Stomach (tissue), 9 donors: ENCODE data around the gene OR2D2. TPM values are rescaled to one million over a fixed set of nuclear protein-coding genes. Genes with fewer than 3 reads are reported as not detected.

Source experiments
- DNase-seq, 2 donors: peaks; one replicate each; pipeline versions ENCODE4 v3.0.0 to v3.0.0-alpha.2; 2013 to 2019
- H3K27ac ChIP-seq, 5 donors: fragments of 200-600 bp in 4 of 5; sonication (generic) in 4 of 5; one replicate each; pipeline ENCODE4 v1.5.1; 2013 to 2019; ENCODE audit warnings: mild to moderate bottlenecking in 1 of 5, moderate library complexity in 1 of 5
- H3K27me3 ChIP-seq, 3 donors: fragments of 200-600 bp; sonication (generic); one replicate each; pipeline ENCODE4 v1.5.1; 2017 to 2019; ENCODE audit warnings: mixed run types in 1 of 3
- H3K36me3 ChIP-seq, 4 donors: fragments of 200-600 bp; sonication (generic); 1 replicate in 3 of 4; 2 replicates in 1 of 4; pipeline ENCODE4 v1.5.1; 2016 to 2019
- H3K4me1 ChIP-seq, 4 donors: fragments of 200-600 bp; sonication (generic); one replicate each; pipeline ENCODE4 v1.5.1; 2016 to 2019
- H3K4me3 ChIP-seq, 4 donors: fragments of 200-600 bp; sonication (generic) in 3 of 4; one replicate each; pipeline ENCODE4 v1.5.1; 2016 to 2019; ENCODE audit warnings: mild to moderate bottlenecking in 1 of 4
- H3K9me3 ChIP-seq, 4 donors: fragments of 200-600 bp; sonication (generic); one replicate each; pipeline ENCODE4 v1.5.1; 2016 to 2019
- EP300 ChIP-seq: sonication (generic); formaldehyde crosslinking; IDR thresholded peaks from one replicate; pipeline ENCODE4 v1.6.1; 2017; ENCODE audit warnings: antibody characterized with exemption
- POLR2A ChIP-seq, 4 donors: fragments of 450-650 bp; IDR thresholded peaks; one replicate each; pipeline ENCODE4 v1.6.1; 2016; ENCODE audit warnings: antibody characterized with exemption in 4 of 4, control low read depth in 2 of 4, mild to moderate bottlenecking in 1 of 4, moderate library complexity in 1 of 4
- POLR2AphosphoS5 ChIP-seq, 3 donors: sonication (generic); formaldehyde crosslinking; IDR thresholded peaks; one replicate each; pipeline ENCODE4 v1.6.1; 2016; ENCODE audit warnings: antibody characterized with exemption in 3 of 3
- WGBS, 5 donors: extraction: QIAGEN DNeasy Blood & Tissue Kit in 3 of 5; methylation state at CpG; one replicate each; pipeline versions ENCODE4 v1.1.5 to v1.1.7; 2013 to 2018; 5-methylcytosine and 5-hydroxymethylcytosine counted together
- intact Hi-C: fragments of 100-400 bp; cut with DNase I; formaldehyde crosslinking; loops from one replicate; pipeline ENCODE4 v1.15.1; 2023; ENCODE audit warnings: low total_unique reads
- polyA plus RNA-seq, 3 donors: library from polyadenylated mRNA; stranded (reverse); fragments of 200-250 nt; gene quantifications; one replicate each; pipeline ENCODE4 v1.2.3, GENCODE V29; 2013
- total RNA-seq, 5 donors: library from RNA; depleted of rRNA; stranded (reverse); fragments of >200 nt; gene quantifications; one replicate each; pipeline versions ENCODE4 v1.1.0 to v1.2.3, GENCODE V29; 2014 to 2016
- TF ChIP-seq, protein P1 (sequence below), 7 experiments: fragments of 450-650 bp in 4 of 7; fragments of 200-600 bp in 3 of 7; sonication (generic) in 3 of 7; IDR thresholded peaks; one replicate each; pipeline ENCODE4 v1.5.1; 2016 to 2019; ENCODE audit warnings: antibody characterized with exemption in 7 of 7, control low read depth in 2 of 7, mild to moderate bottlenecking in 1 of 7
- donor health status: healthy with polysubstance abuse.
- donor health status: Bipolar disorder and iron deficiency.
- donor health status: healthy.

Gene OR2D2
- total and polyA plus RNA-seq, 8 donors: not detected

DNA sequence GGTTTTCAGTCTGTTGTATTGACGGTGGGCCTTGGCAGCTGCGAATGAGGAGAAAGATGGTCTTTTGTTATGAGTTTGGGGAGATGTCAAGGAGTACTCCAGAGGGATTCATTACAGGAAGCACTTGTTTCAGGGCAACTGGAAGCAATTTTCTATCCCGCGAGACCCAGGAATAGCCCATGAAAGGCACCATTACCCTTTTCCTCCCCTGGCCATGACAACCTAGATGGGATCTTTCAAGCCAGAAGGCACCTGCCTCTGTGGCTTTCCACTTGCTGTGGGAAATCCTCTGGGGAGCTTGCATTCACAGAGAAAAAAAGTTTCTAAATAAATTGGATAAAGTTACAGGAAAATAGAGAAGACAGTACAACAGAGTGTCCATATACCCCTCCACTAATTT is 36.6 kb upstream of the OR2D2 start:
- intact Hi-C loops: no loop called here
- 65 to 82% (median 71%) methylated on average over 4 of the region's 4 CpGs for WGBS, 5 donors

DNA sequence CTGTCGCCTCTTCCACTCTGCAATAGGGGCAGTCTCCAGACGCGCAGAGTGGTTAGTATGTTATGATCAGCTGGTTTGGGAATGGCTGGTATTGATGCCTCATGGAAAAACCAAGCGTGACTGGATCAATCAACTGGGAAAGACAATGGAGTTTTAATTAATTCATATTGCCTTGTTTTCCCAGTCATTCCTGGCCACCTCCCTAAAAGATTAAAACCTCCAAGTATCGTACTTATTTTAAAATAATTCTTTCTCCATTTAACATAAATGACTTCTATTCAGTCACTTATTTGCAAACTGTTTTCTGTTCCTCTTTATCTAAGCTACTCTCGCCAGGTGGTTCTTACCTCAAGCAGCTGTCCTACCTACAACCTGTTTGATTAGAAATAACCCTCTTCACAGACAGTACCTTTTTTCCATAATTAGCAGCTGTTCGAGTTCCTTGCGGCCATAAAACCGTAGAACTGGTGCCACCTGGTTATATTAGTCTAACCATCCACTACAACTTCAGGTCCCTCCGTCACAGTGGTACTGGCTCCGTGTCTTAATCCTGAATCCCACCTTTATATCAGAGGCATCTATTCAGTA is 34.8 kb upstream of the OR2D2 start:
- TF ChIP-seq POLR2A (IDR thresholded peaks at IDR 0.05): no peak
- no peak for TF ChIP-seq POLR2AphosphoS5 (IDR thresholded peaks at IDR 0.05)
- TF ChIP-seq, protein P1, sequence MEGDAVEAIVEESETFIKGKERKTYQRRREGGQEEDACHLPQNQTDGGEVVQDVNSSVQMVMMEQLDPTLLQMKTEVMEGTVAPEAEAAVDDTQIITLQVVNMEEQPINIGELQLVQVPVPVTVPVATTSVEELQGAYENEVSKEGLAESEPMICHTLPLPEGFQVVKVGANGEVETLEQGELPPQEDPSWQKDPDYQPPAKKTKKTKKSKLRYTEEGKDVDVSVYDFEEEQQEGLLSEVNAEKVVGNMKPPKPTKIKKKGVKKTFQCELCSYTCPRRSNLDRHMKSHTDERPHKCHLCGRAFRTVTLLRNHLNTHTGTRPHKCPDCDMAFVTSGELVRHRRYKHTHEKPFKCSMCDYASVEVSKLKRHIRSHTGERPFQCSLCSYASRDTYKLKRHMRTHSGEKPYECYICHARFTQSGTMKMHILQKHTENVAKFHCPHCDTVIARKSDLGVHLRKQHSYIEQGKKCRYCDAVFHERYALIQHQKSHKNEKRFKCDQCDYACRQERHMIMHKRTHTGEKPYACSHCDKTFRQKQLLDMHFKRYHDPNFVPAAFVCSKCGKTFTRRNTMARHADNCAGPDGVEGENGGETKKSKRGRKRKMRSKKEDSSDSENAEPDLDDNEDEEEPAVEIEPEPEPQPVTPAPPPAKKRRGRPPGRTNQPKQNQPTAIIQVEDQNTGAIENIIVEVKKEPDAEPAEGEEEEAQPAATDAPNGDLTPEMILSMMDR (IDR thresholded peaks at IDR 0.05): no peak
- TF ChIP-seq EP300: no peak
- 11 to 18% (median 14%) methylated on average over 11 of the region's 11 CpGs for WGBS, 5 donors
- peak in 1 of 2 donors; percentile 6 for DNase-seq
- Histone ChIP-seq H3K27ac (peak overlapping the region in 4 of 5 donors; percentile 27 to 70 (median 58)), H3K36me3 (no peaks in the 10 kb centered on the region), H3K27me3 (peaks cover 0 to 29% (median 7%) of the 10 kb centered on the region in 3 donors), H3K4me3 (peak overlapping the region; percentile 55 to 72 (median 61)), H3K4me1 (peaks cover 0 to 17% (median 14%) of the 10 kb centered on the region in 4 donors), H3K9me3 (no peaks in the 10 kb centered on the region)
- intact Hi-C loops: no loop called here

More for the DNA sequence above, 36.6 kb upstream of the OR2D2 start:
- no peak overlapping the region for H3K4me3 ChIP-seq
- no peaks in the 10 kb centered on the region for H3K36me3 ChIP-seq
- H3K4me1 ChIP-seq: peaks cover 0 to 17% (median 14%) of the 10 kb centered on the region in 4 donors
- no peak for DNase-seq
- TF ChIP-seq EP300: no peak
- TF ChIP-seq, protein P1 (IDR thresholded peaks at IDR 0.05): no peak
- TF ChIP-seq POLR2A (IDR thresholded peaks at IDR 0.05): no peak
- no peak for TF ChIP-seq POLR2AphosphoS5 (IDR thresholded peaks at IDR 0.05)
- no peak overlapping the region for H3K27ac ChIP-seq
- no peaks in the 10 kb centered on the region for H3K9me3 ChIP-seq
- H3K27me3 ChIP-seq: peaks cover 0 to 29% (median 7%) of the 10 kb centered on the region in 3 donors

DNA sequence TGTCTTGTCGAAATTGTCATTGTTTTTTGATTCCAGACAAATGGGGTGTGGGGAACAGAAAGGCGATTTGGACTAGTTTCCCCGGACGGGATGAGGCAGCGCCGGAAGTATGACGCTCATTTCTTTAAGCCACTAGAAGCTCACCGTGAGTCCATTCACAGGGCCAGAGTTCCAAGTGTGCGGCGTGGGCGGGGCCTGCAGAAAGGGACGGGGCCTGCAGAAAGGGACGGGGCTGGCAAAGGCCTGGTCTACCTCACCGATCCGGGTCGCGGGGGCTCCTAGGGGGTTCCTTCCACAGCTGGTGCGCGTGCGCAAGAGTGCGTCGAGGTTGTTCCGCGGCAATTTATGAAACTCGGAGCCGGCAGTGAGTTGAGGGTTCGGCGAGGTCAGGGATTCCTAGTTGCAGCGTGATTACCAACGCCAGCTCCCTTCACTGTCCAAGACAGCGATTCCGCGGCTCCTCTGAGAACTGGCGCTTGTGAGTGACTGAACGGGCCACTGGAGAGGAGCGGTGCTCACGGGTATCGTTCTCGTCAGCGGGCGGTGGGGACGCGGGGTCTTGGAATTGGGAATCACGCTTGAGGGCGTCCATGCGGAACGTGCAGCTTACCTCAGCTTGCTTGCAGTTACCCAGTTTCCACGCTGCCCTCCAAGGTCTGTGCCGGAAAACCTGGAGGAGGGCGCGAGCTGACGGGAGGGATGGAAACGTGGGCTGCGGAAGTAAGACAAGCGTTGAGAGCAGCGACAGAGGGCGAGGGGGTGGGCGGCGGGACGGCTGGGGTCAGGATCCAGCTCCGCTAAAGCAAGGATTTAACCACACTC is 34.1 kb upstream of the OR2D2 start, which contains the start of gene ZNF215:
Gene ZNF215, plus strand, starts transcription at position 219 of the 822 bp plus-strand sequence. CDS start 5,847 bp downstream, outside the sequence.
- TF ChIP-seq POLR2AphosphoS5 (IDR thresholded peaks at IDR 0.05) (no peak), POLR2A (IDR thresholded peaks at IDR 0.05) (no peak), EP300 (no peak)
- TF ChIP-seq, protein P1 (IDR thresholded peaks at IDR 0.05): no peak
- no peaks in the 10 kb centered on the region for H3K9me3 ChIP-seq
- peak; percentile 56 to 85 for DNase-seq
- peaks cover 0 to 17% (median 14%) of the 10 kb centered on the region in 4 donors for H3K4me1 ChIP-seq
- H3K4me3 ChIP-seq: peak within 1 kb of the TSS; percentile 55 to 72 (median 61)
- H3K27me3 ChIP-seq: peaks cover 0 to 29% (median 7%) of the 10 kb centered on the region in 3 donors
- no peaks in the 10 kb centered on the region for H3K36me3 ChIP-seq
- H3K27ac ChIP-seq: peak within 1 kb of the TSS in 4 of 5 donors; percentile 27 to 70 (median 58)
- intact Hi-C loops: no loop called here
- 1 to 4% (median 2%) methylated on average over 28 to 61 of the region's 61 CpGs for WGBS, 5 donors

- TF ChIP-seq POLR2AphosphoS5 (IDR thresholded peaks at IDR 0.05): no peak
Measured at GRCh38 chr11:6925636-6926207, 33.4 kb upstream of the OR2D2 start.

More at GRCh38 chr11:6925636-6926207, 33.4 kb upstream of the OR2D2 start:
- peaks cover 0 to 22% (median 7%) of the 10 kb centered on the region in 3 donors for H3K27me3 ChIP-seq
- DNase-seq: peak in 1 of 2 donors; percentile 12
- no peaks in the 10 kb centered on the region for H3K9me3 ChIP-seq
- H3K4me1 ChIP-seq: peaks cover 0 to 17% (median 14%) of the 10 kb centered on the region in 4 donors
- peak overlapping the region; percentile 55 to 72 (median 61) for H3K4me3 ChIP-seq
- H3K27ac ChIP-seq: peak overlapping the region in 3 of 5 donors; percentile 53 to 70 (median 62)
- WGBS, 5 donors: 62 to 74% (median 68%) methylated on average over 2 of the region's 2 CpGs
- H3K36me3 ChIP-seq: no peaks in the 10 kb centered on the region
- intact Hi-C loops: no loop called here
